HG03066 (cell line): ENCODE measurements around the gene MFSD12.

Experiments
- ATAC-seq: cut with Tn5 transposase; IDR thresholded peaks from one replicate; pipeline ENCODE4 v1.9.1; 2021; ENCODE audit warnings: low read depth; ENCODE audit not compliant: unreplicated experiment

Gene MFSD12

GRCh38 chr19:3563709-3564524, 6.5 kb upstream of the MFSD12 start:
- no peak for ATAC-seq

GRCh38 chr19:3556978-3557460, 367 bp downstream of the MFSD12 start:
- ATAC-seq, result no peak

DNA sequence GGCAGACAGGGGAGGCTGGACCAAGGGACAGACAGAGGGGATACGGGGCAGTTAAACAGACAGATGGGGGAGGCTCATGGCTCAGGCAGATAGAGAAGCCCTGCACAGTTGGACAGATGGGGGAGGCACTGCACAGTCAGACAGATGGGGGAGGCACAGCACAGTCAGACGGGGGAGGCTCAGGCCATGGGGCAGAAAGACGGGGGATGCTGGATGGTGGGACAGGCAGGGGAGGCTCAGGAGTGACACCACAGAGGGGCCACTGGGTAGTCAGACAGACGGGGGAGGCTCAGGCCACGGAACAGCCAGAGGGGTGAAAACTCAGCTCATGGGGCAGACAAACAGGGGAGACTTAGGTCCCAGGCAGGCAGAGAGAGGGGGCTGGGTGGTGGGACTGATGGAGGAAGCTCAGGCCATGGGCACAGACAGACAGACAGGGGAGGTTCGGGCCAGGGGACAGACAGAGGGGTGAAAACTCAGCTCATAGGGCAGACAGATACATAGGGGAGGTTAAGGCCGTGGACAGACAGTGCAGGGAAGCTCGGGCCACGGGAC, 886 bp downstream of the MFSD12 start:
- no peak for ATAC-seq

DNA sequence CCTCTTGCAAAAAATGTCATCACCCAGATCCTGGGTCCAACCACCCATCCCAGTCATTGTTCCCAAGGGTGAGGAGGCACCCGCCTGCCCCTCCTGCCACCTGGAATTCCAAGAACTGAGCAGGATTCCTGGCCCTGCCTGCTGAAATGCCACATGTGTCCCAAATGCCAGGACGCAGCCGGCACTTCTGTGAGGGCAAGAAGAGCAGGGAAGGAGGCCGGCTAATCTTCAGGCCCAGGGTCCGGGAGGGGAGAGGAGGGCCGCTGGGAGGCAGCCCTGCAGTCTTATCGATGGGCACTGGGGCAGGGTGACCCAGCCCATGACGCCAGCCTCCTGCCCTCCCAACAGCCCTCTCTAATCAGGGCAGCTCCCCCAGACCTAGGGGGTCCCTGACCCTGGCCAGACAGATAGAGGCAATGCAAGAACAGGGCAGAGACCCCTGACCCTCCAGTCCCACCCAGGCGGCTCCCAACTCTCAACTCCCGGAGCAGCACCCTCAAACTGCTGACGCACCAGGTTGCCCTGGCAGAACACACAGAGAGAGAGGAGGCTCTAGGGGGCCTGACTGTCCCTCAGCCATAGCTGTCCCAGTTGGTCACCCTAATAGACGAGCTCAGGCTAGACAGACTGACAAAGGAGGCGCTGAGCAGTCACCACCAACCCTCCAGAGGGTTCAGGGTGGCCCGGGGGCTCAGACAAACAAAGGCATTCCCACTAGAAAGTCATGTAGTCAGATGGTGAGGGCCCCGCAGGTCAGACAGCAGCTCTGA, 1.5 kb downstream of the MFSD12 start:
- no peak for ATAC-seq

DNA sequence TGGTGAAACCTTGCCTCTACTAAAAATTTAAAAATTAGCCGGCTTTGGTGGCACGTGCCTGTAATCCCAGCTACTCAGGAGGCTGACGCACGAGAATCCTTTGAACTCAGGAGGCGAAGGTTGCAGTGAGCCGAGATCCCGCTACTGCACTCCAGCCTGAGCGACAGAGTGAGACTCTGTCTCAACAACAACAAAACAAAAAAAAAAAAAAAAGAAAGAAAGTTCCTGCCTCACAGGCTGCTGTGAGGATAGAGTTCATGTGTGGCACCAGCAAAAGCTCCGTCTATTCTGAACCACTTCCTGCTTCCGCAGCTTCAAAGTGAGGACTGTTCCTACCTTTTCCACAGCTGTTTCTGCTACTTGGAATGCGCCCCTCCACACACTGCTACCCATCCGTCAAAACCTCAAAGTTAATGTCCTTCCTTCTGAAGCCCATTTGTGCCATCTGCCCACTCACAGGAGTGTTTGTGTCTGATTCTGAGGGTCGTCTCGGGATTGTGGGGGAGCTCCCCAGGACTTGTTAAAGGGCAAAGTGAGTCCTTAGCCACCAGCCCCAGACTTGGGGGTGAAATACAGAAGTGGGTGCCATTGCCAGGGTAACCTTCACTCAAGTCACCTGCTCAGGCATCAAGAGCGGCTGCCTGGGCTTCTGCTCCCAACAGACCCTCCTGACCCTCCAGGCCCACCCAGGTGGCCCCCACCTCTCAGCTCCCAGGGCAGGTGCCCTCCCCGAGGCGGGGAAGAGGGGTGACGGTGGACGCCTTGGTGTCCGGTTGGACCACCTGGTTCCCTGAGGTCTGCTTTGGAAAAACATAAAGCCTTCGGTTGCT, 2.9 kb downstream of the MFSD12 start:
- ATAC-seq, result no peak

- ATAC-seq, result no peak
Measured at GRCh38 chr19:3551792-3552095, 5.6 kb downstream of the MFSD12 start.

GRCh38 chr19:3550947-3551791, 6.2 kb downstream of the MFSD12 start:
- no peak for ATAC-seq

- no peak for ATAC-seq
Measured at GRCh38 chr19:3549816-3550215, 7.6 kb downstream of the MFSD12 start.

GRCh38 chr19:3548606-3549005, 8.8 kb downstream of the MFSD12 start:
- ATAC-seq, result no peak

- no peak for ATAC-seq
Measured at GRCh38 chr19:3547767-3548282, 9.6 kb downstream of the MFSD12 start.

DNA sequence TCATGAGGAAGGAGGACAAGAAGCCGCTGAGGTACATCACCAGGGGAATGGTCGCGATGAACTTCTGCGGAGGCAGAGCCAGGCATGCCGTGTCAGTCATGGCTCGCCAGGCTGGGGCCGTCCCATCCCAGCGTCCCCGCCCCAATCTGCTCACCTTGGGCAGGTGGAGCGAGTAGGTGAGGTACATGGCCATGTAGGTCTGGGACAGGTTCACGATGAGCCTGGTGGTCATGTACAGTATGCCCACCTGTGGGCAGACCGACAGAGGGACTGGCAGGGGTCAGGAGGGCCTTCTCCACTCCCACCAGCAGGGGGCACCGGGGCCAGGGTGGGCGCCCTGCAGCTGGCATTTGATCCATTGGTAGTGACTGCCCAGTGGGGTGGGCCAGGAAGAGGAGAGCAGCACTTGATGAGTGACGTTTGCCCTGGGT, 10.1 kb downstream of the MFSD12 start:
- ATAC-seq, result no peak

- ATAC-seq, result no peak
Measured at GRCh38 chr19:3546119-3546518, 11.3 kb downstream of the MFSD12 start.

- no peak for ATAC-seq
Measured at GRCh38 chr19:3545669-3546034, 11.7 kb downstream of the MFSD12 start.

- no peak for ATAC-seq
Measured at GRCh38 chr19:3544742-3545668, 12.4 kb downstream of the MFSD12 start.

DNA sequence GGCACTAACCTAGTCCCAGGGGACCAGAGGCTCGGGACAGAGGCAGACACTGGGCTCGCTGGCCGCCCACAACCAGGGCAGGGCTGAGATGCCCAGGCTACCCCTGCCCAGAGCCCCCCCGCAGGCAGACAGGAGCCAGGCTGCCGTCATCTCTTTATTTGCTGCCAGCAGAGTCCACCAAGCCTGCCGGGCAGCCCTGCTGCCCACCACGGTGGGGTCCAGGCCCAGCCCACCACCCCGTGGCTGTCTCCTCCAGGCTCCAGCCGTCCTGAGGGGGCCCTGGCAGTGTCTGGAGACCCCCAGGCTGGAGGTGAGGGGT, 13.4 kb downstream of the MFSD12 start:
- no peak for ATAC-seq

DNA sequence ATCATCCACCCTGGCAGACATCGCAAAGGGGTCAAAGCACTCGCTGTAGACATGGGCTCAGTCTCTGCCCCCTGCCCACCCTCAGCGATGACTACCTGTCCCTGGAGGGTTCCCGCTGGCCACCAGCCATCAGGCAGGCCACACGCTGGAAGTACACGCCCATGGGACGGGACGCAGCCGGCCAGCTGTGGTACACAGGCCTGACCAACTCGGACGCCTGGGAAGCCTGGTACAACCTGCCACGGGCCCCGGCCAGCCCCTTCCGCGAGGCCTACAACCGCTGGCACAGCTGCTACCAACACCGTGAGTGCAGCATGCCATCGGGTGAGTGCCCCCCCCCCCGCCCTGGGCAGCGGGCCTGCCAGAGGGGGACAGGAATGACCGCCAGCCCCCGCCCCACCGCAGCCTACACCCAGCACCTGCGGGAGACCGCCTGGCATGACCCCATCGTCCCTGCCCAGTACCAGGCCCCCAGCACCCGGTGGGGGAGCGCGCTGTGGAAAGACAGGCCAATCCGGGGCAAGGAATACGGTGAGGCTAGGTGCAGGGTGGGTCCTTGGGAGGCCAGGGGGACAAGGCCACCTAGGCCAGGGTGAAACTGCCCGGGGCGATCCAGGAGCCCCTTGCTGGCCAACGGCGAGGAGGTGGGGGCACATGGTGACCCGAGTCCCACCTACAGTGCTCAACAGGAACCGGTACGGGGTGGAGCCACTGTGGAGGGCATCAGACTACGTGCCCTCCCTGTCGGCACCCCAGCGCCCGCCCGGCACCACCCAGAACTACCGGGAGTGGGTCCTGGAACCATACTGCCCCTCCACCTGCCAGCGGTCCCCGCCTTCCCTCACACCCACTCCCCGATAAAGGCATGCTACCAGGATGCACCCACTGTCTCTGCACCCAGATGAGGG, 14.0 kb downstream of the MFSD12 start:
- no peak for ATAC-seq

- ATAC-seq, result no peak
Measured at GRCh38 chr19:3539756-3540118, 17.6 kb downstream of the MFSD12 start.
